ENCODE measurements around the gene NEK1. TPM values are rescaled to one million over a fixed set of nuclear protein-coding genes. Genes with fewer than 3 reads are reported as not detected.

The NEK1 gene
- total RNA-seq, 1 experiment from 2014 or later: 12.3 TPM

DNA sequence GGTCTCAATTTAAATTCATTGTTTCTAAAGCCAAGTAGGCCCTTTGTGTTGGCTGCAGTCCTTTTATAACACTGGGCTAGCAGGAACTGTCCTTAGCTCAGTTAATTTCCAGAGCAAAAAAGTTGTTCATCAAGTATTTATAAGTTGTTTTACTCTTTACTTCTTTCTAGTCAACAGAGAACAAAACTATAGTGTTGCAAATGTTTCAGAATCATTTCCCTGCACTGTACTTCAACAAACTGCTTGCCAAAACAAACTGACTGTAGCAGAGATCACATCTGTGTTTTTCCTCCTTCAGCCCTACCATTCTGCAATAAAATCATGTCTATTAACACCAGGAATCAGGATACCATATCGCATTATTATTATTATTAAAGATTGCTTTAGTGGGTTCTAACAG lies 173.1 kb downstream of the NEK1 start:
- no peak overlapping the region for H3T11ph ChIP-seq (ENCODE audit: low read length)
- peaks cover 6 to 11% (median 9%) of the 10 kb centered on the region in 3 experiments; a peak in 6 of 7 replicates for H3K36me3 Mint-ChIP-seq (ENCODE audit: insufficient read depth in 1 of 3, low read depth in 3 of 3)
- no peak overlapping the region for H3K18ac ChIP-seq (ENCODE audit: insufficient read length, low read depth, low read length)
- H3K27me3 ChIP-seq (ENCODE audit: insufficient read depth, low read length): no peaks in the 10 kb centered on the region
- peaks cover 3% of the 10 kb centered on the region in 2 experiments; a peak in 3 of 4 replicates for H3K4me1 Mint-ChIP-seq
- H3K23ac ChIP-seq (ENCODE audit: insufficient read length, low read depth, low read length): no peak overlapping the region
- H2AK5ac ChIP-seq (ENCODE audit: insufficient read length, low read length): no peak overlapping the region
- peaks cover 10 to 14% of the 10 kb centered on the region in 2 experiments; a peak in 4 of 5 replicates for H3K9me3 Mint-ChIP-seq
- no peaks in the 10 kb centered on the region for H3K4me1 ChIP-seq (ENCODE audit: insufficient read depth, low read length)
- H4K20me1 ChIP-seq (ENCODE audit: control insufficient read depth, insufficient read depth, insufficient read length): no peaks in the 10 kb centered on the region
- H2BK120ac ChIP-seq (ENCODE audit: low read depth, low read length, poor library complexity, severe bottlenecking): no peak overlapping the region
- H3K14ac ChIP-seq (ENCODE audit: insufficient read depth, low read length): no peak overlapping the region
- WGBS (ENCODE audit: extremely low coverage, insufficient read length, low lambda C conversion rate): no CpG with 5 or more reads among the region's 1 CpG
- H4K8ac ChIP-seq (replicated peaks; ENCODE audit: insufficient read length, low read depth, low read length): no peak overlapping the region
- H3K27ac Mint-ChIP-seq: no peak overlapping the region
- H3K4me2 ChIP-seq (ENCODE audit: insufficient read depth, insufficient read length, low read length): no peak overlapping the region
- no peak overlapping the region for H3K56ac ChIP-seq (ENCODE audit: insufficient read length, low read depth, low read length)
- H2BK12ac ChIP-seq (ENCODE audit: insufficient read length, low read depth, low read length): no peak overlapping the region
- no peaks in the 10 kb centered on the region for H3K23me2 ChIP-seq (ENCODE audit: insufficient read length, low read depth, low read length, poor library complexity, severe bottlenecking)
- no peak for DNase-seq
- no peak overlapping the region for H2BK5ac ChIP-seq (ENCODE audit: insufficient read length, low read length)
- H3K79me1 ChIP-seq (ENCODE audit: insufficient read depth, low read depth, low read length, poor library complexity, severe bottlenecking): no peaks in the 10 kb centered on the region
- H3K4ac ChIP-seq (ENCODE audit: low read depth, low read length): no peak overlapping the region
- TF ChIP-seq, protein P1, sequence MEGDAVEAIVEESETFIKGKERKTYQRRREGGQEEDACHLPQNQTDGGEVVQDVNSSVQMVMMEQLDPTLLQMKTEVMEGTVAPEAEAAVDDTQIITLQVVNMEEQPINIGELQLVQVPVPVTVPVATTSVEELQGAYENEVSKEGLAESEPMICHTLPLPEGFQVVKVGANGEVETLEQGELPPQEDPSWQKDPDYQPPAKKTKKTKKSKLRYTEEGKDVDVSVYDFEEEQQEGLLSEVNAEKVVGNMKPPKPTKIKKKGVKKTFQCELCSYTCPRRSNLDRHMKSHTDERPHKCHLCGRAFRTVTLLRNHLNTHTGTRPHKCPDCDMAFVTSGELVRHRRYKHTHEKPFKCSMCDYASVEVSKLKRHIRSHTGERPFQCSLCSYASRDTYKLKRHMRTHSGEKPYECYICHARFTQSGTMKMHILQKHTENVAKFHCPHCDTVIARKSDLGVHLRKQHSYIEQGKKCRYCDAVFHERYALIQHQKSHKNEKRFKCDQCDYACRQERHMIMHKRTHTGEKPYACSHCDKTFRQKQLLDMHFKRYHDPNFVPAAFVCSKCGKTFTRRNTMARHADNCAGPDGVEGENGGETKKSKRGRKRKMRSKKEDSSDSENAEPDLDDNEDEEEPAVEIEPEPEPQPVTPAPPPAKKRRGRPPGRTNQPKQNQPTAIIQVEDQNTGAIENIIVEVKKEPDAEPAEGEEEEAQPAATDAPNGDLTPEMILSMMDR (conservative IDR thresholded peaks at IDR 0.05): no peak
- H3K9me3 ChIP-seq (ENCODE audit: control insufficient read depth, low read depth, low read length): no peaks in the 10 kb centered on the region
- no peak overlapping the region for H4K91ac ChIP-seq (ENCODE audit: insufficient read length, low read depth, low read length)
- H4K5ac ChIP-seq (ENCODE audit: insufficient read length, low read depth, low read length): no peak overlapping the region
- no peak overlapping the region for H3K9ac ChIP-seq (ENCODE audit: extremely low read depth, insufficient read length, low read length)
- H2AFZ ChIP-seq (ENCODE audit: low read length): no peak overlapping the region
- no peak overlapping the region for H2BK20ac ChIP-seq (ENCODE audit: low read depth, low read length, poor library complexity, severe bottlenecking)
- no peaks in the 10 kb centered on the region for H3K79me2 ChIP-seq (ENCODE audit: insufficient read depth, low read length)
- H3K27ac ChIP-seq (ENCODE audit: insufficient read length, low read depth, low read length): no peak overlapping the region
- no peaks in the 10 kb centered on the region for H3K27me3 Mint-ChIP-seq (ENCODE audit: low read depth)
- H2BK15ac ChIP-seq (ENCODE audit: low read depth, low read length): no peak overlapping the region
- H3K4me3 Mint-ChIP-seq: no peak overlapping the region

Data from H9 (cell line).